ENCODE measurements around the gene BPIFB6.
A peak's percentile ranks its signal among the peaks of the same experiment; 100 is the strongest.
"Not testable (repeated sequence)": the region's sequence is repeated elsewhere in the genome, so short reads cannot be mapped to it uniquely, and the experiment has no call there.

The BPIFB6 gene

DNA sequence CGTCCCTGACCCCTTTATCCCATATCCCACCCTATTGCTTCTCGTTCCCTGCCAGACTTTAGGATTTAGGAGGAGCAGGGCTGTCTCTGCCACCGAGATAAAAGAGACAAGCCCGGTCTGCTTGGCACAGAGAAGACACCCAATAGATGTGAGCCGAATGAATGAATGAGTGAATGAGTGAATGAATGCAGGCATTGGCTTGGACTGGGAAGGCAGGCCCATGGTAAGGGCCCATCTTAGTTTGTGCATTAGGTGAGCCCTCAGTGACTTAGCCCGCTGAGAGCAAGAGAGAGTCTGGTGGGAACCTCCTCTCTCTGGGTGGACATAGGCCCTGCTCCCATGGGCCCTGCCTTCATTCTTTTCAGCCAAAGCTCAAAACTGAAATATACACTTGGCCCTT, 879 bp upstream of the BPIFB6 start:
- DNase-seq: no peak

DNA sequence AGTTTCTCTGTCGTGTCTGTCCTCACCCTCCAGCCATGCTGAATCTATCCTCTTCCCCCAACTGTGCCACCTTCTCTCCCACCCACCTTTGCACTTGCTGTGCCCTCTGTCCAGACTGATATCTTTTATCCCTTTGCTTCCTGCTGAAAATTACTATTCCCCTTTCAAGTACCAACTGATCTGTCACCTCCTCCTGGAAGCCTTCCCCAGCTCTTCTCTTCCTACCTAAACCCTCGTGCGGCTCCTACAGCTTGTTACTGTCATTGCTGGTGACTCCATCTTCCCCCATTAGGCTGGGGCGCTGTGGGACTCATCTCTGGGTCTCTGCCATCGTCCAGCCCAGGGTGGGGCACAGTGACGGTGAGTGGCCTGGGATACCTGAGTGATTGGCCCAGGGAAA, 1.1 kb downstream of the BPIFB6 start:
- DNase-seq: no peak

DNA sequence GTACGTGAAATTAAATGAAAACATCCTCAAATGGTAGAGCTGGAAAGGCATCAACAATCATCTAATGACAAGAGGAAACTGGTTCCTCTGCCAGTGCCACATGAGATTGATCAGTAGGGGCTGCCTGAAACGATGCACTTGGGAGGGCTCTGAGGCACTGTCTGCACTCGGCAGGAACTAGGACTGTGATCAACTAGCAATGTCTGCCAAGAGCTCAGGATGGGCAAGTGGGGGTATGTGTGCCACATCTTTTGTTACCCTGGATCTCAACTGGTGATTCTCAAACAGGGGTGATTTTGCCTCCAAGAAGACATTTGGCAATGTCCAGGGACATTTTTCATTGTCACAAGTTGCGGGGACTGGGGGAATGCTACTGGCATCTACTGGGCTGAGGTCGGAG, 1.9 kb downstream of the BPIFB6 start:
- DNase-seq: no peak

DNA sequence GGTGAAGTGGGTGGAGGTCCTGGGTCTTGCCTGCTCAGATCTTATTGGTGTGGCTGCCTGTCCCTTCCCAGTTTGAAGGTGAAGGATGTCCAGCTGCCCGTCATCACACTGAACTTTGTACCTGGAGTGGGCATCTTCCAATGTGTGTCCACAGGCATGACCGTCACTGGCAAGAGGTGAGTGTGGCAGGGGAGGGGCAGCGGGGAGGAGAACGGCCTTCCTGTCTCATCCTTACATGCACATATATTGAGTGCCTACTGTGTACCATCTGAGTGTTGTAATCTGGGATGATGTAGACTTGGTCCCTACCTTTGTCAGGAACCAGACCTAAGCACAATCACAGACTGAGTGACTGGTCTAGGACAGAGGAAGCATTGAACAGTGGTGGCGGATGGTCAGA, 2.7 kb downstream of the BPIFB6 start:
- DNase-seq: no peak

DNA sequence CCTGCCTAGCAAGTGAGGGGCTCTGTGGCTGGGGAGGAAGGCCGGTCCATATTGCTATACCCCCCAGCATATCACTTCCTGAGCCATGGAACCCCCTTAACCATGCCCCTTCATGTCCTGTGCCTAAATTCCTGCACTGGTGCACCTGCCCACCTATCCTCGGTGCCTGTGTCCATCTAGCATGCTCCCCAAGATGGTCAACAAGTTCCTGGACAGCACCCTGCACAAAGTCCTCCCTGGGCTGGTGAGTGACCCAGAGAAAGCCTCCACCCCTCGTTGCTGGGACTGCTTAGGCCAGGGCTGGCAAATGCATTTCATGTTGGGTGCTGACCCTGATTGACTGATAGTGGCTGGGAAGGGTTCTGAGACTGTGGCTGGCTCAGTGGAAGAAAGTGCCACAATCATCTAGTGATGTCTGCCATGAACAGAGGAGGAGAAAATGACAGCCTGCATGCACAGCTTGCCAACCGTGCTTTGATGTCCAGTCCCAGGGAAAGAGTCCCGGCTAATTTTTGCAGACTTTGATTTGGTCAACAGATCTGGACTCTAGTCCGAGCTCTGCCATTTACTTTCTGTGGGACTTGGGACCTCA, 3.5 kb downstream of the BPIFB6 start:
- DNase-seq: no peak

DNA sequence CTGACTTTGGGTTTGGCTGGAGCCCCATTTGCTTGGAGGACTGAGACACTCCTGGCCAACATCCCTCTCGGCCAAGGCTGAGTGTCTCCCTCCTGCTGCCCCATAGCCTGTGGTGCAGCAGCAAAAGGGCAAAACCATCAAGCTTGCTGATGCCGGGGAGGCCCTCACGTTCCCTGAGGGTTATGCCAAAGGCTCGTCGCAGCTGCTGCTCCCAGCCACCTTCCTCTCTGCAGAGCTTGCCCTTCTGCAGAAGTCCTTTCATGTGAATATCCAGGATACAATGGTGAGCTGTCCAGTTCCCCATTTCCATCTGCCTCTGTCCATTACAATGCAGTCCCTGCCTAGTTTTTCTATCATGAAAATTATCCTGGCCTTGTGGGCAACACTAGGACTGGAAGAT, 6.0 kb downstream of the BPIFB6 start:
- no peak for DNase-seq

DNA sequence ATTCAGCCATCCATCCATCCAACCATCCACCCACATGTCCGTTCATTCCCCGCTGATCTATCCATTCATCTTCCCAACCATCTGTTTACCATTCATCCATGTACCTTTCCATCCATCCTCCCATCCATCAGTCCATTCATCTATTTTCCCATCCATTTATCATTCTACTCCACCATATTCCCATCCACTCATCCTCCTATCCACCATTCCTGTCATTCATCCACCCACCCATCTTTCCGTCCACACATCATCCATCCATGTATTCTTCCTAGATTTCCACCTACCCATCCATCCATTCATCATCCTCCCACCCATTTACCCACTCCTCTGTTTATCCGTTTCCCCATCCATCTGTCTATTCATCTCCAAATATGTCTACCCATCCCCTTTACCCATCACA, 6.8 kb downstream of the BPIFB6 start:
- no peak for DNase-seq

DNA sequence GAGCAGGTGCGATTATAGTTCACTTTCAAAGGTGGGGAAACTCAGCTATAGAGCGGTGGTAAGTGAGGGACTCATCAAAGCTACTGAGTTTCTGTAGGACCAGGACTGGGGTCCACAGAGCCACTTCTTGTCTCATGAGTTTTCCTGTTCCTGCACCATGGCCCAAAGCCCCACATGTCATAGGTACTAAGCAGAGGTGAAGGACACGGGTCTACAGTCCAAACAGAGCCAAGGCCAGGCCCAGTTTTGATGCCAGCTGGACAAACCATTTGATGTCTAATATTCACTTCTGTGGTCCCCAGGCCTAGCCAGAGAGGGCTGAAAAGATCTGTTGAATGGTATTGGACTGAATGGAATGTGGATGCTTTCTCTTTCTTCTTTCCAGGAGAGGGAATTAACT, 11.0 kb downstream of the BPIFB6 start:
- no peak for DNase-seq

DNA sequence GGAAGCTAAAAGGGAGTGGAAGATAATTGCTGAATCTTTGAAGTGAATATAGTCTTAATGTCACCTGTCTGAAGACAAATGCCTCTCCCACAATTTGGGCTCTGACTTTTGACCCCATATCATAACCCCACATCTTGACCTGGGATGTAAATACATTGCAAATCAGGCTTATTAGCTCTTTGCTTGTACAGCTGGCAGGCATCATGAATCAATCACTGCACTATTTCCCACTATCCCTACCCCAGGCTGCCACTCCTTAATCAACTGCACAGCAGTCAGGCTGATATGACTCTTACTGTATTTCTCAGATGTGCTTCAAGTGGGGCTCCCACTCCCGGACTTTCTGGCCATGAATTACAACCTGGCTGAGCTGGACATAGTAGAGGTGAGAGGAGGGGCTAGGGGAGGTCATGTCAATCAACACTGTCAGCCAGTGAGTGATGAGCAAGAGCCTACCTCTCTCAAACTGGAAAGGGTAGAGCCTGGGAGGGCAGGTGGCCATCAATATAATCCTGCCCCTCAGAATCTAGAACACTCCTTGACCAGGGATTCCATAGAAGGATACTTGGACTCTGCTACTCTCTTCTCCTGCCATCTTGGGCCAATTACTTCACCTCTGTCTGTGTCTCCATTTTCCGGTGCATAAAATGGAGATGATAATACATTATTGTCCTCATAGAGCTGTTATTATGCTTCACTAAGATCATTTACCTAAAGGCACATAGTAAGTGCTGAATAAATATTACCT, 11.7 kb downstream of the BPIFB6 start:
- no peak for DNase-seq

DNA sequence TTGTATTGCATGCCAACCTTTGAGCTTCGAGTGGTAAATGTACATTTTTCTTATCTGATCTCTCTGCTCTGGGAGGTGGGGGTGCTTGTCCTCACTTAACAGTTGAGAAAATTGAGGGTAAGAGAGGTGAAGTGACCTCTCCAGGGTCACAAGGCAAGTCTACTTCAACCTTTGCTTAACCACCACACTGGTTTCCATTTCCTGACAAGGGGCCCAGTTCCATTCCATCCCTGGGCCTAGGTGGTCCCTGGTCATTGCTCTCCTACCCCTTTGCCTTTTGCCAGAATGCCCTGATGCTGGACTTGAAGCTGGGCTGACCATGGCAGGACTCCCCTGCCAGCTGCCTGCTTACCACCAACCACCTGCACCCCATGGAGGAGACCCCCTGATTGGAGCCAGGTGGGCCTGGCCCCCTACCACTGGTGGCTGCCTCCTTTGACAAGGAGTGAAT, 12.3 kb downstream of the BPIFB6 start:
- DNase-seq: no peak

DNA sequence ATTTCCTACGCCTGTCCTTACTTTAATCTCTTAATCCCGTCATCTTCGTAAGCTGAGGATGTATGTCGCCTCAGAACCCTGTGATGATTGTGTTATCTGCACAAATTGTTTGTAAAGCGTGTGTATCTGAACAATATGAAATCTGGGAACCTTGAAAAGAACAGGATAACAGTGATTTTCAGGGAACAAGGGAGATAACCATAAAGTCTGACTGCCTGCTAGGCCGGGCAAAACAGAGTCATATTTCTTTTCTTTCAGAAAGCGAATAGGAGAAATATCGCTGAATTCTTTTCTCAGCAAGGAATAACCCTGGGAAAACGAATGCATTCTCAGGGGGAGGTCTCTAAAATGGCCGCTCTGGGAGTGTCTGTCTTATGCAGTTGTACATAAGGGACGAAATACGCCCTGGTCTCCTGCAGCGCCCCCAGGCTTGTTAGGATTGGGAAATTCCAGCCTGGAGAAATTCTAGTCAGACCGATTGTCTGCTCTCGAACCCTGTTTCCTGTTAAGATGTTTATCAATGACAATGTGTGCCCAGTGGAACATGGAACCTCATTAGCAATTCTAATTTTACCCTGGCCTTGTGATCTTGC, 13.8 kb downstream of the BPIFB6 start:
- DNase-seq: not testable (repeated sequence)

DNA sequence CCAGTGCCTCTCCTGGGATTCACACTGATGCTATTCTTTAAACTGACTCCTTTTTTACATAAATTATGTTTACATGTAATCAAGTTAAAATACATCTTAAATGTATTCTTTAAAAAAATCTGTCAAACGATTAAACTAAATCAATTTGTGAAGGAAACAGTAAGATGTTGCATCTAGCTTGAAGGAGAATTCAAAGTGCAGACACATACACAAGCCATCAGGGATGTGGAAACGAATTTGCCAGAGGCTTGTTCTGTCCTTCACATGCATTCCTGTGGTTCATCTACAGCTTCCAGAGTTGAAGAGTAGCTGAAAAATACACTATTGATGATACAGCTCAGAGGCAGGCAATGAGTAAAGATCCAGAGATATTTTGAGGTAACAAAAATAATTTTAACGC, 15.0 kb downstream of the BPIFB6 start:
- no peak for DNase-seq

DNA sequence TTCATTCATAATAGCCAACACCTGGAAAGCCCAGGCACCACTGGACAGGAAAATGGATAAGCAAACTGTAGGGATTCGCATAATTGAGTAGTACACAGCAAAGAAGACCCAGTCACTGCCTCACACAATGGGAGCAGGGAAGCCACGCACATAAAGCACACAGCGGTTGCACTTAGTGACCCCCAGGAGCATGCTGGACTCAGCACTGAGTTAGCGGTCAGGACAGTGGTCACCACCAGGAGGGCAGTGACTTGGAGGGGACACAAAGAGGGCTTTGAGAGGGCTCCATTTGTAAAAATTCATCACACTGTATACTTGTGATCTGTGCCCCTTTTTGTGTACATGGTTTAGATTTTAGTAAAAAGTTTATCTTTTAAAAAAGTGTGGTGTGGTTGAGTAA, 19.9 kb downstream of the BPIFB6 start:
- no peak for DNase-seq

DNA sequence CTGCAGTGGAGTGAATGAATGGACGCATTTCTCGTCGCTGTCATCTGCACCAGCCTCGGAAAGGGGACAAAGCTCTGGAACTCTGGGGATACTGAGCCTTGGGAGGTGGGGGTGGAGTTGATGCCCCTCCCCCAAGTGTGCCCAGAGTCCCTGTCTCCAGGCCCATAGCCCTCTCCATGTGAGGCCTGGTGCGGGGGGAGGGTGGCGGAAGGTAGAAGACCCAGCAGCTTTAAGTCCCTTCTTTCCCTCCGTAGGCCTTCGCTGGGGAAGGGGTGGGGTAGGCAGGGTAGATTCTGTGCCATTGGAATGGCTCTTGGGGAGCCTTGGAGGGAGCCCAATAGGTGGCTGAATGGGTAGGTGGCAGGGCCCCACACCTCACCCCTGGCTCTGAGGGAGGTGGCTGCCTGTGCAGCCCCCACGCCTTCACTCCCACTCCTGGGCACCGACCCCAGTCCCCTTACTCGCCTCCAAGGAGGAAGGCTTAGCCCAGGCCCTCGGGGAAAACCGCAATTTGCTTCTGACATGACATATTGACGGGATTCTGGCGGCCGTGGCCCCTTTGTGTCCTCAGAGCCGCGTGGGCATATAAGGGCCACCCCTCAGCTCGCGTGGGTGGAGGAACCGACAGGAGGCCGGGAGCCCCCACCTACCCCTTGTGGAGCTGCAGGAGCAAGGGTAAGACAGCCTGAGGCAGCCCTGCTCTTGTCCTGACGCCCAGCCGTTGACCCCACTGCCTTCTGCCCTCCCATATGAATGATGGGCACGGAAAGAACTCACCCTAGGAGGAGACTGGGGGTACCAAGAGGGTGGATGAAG, 22.1 kb downstream of the BPIFB6 start, which contains the start of gene BPIFB3:
BPIFB3 (plus strand) TSS at position 613 of the 816 bp plus-strand sequence. CDS start 1,533 bp downstream, outside the sequence.
- no peak for DNase-seq

DNA sequence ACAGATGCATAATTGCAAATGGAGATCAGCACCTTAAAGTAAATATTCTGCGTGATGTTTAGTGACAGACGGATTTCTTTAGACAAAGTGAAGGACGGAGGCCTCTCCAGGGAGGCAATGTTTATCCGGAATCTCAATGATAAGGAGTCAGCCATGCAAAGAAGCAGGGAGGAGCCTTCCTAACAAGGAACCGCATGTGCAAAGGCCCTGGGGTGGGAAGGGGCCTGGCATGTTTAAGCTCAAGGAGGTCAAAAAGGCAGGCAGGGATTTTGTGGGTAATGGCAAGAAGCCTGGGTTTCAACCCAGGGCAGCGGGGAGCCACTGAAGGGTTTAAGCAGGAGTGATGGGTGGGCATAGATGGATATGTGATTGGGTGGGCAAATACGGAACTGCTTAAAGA, 22.9 kb downstream of the BPIFB6 start:
- DNase-seq: no peak

DNA sequence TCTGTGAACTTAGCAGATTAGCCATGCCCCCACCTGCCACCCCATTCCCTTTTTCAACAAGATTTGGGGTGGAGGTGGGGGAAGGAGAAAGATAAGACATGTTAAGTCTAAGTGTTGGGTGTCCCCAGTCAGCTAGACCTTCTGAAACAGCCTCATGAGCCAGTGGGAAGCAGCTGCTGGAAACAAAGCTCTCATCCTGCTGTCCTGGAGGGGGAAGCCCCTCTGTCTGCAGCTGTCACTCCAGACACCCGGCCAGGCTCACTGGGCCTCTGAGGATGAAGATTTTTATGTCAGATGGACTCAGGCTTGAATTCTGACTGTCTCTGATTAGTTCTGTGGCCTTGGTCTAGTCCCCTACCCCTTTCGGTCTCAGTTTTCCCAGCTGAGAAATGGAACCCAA, 23.3 kb downstream of the BPIFB6 start:
- no peak for DNase-seq

DNA sequence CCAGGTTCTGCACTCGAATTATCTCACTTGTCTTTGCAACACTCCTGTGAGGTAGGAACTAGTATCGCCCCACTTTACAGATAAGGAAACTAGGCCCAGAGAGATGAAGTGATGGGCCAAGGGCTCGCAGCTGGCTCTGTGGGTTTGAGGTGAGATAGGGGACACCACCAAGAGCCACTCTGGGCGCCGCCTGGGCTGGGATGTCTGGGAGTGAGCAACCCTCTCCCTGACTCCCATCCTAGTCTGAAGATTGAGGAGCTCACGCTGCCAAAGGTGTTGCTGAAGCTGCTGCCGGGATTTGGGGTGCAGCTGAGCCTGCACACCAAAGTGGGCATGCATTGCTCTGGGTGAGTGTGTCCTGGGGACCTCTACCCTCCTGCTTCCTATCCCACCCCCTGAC, 27.7 kb downstream of the BPIFB6 start:
- no peak for DNase-seq

DNA sequence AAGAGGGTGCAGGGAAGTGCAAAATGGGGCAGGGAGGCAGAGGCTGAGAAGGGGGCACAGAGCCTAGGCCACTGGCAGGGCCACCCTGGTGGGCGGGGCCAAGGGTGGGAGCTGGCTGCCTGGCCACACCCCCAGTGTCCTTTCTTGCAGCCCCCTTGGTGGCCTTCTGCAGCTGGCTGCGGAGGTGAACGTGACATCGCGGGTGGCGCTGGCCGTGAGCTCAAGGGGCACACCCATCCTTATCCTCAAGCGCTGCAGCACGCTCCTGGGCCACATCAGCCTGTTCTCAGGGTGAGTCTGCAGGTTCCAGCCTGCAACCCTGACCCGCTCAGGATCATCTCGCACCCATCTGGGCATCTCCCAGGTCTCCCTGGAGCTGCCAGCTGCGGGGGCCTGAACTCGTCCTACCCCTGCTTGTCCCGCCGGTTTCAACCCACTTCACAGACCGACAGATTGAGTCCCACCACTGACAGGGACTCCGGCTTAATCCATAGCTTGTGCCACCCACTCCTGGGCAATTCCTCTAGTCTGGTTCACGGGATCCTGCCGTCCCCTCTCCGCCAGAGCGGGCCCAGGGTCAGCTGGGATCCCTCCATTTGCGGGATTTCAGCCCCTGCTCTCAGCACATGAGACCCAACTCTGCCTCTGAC, 28.4 kb downstream of the BPIFB6 start:
- DNase-seq: no peak

DNA sequence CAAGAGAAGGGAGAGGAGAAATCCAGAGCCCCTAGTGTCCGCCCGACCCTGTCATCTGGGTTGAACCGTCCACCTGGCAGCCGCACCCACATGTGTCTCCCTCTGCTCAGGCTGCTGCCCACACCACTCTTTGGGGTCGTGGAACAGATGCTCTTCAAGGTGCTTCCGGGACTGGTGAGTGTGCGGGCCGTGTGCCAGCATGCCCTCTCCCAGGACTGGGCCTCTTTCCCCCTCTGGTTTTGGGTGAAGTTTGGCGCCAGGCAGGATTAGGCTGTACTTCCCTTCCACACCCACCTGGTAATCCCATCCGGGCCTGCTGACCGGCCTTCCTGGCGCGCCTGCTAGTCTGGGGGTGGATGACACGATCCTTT, 30.2 kb downstream of the BPIFB6 start:
- DNase-seq: peak; percentile 39

DNA sequence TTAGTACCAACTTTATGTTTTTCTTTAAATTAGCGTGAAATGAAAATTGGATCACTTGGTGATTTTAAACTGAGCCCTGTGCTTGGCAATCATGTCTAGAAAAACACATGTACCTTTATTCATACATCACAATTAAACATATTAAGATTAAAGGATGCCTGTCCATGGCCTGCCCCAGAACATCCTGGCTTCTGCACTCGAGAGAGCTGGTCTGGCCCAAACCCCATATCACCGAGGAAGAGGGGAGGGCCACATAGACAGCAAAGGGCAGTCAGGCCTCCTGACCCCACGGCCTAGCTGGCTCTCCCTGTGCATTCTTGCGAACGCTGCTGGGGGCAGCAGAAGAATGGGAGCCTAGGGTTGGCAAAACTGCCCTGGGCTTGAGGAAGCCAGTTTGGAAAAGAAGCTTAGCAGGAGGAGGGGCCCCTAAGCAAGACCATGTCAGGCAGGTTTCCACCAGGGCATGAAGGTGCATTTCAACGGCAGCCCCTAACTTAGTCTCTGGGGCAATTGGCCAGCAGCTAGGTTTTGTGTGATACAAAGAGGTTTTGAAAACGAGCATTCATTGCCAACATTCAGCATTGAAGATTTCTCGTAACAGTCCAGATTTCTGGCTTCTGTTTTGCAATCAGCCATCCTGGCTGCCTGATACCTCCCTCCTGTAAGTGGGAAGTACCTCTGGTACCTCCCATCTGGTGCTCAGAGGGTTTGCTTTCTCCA, 30.8 kb downstream of the BPIFB6 start:
- no peak for DNase-seq

DNA sequence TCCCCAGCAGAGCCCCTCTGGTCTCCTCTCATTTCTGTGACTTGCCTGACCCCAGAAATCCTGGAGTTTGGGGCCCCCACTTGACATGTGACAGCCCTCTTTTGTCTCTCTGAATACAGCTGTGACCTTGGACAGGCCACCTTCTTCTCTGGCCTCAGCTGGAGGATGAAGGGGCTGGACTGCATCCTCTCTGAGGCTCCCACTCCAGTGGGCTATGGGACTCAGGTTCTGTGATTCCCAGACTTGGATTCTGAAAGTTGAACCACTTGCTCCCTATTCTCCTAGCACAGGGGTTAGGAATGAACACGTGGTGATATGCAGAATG, 31.3 kb downstream of the BPIFB6 start:
- no peak for DNase-seq

DNA sequence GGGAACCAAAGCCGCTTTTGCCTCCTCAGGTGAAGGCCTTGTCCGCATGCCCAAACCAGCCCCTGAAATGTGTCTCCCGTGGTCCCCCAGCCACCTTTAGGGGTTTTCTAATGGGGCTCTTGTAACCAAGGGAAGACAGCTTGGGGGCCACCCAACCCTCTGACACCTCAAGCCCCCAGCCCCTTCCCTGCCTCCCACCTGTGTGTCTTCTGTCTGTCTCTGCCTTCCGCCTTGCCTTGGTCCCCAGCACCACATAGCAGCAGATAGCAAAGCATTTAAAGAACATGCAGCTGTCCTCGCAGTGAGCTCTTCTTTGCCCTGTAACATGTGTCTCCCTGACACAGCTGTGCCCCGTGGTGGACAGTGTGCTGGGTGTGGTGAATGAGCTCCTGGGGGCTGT, 31.8 kb downstream of the BPIFB6 start:
- no peak for DNase-seq

Data from femur (tissue), 1 donor.